DOHH2 (cell line): ENCODE results near the gene ARL8B.
"Not testable (repeated sequence)": the region's sequence is repeated elsewhere in the genome, so short reads cannot be mapped to it uniquely, and the experiment has no call there.

Source experiments
- CTCF ChIP-seq: fragments of 200-600 bp; sonication (generic); IDR thresholded peaks from one replicate; pipeline ENCODE4 v1.5.1; 2014; ENCODE audit warnings: antibody characterized with exemption, mild to moderate bottlenecking, low read depth, low read length; ENCODE audit not compliant: poor library complexity, severe bottlenecking
- EZH2phosphoT487 ChIP-seq: fragments of 200-600 bp; sonication (generic); IDR thresholded peaks from 2 replicates; pipeline ENCODE4 v1.6.1; 2017; ENCODE audit warnings: borderline replicate concordance, mild to moderate bottlenecking, antibody characterized with exemption, low read length, moderate library complexity, mixed read lengths

- TF ChIP-seq CTCF, EZH2phosphoT487: not testable (repeated sequence)
Measured at GRCh38 chr3:5147152-5147551, 25.1 kb downstream of the ARL8B start.
